Mesenchymal stem cell (in vitro differentiated cells and primary cell): ENCODE data around the gene TULP3.
A peak's percentile ranks its signal among the peaks of the same experiment; 100 is the strongest.

Experiments
- DNase-seq: peaks from one replicate; pipeline ENCODE4 v3.0.0-alpha.2; 2013
- H2AFZ ChIP-seq: one replicate; pipeline ENCODE4 v1.6.1; 2013; ENCODE audit warnings: low read depth, mild to moderate bottlenecking, control low read depth, inconsistent platforms, low read length, moderate library complexity
- H2AK5ac ChIP-seq: 2 replicates; pipeline ENCODE4 v1.6.1; 2013; ENCODE audit warnings: low read length, moderate library complexity, mild to moderate bottlenecking, inconsistent platforms; ENCODE audit not compliant: severe bottlenecking
- H2BK120ac ChIP-seq: one replicate; pipeline ENCODE4 v1.6.1; 2013; ENCODE audit warnings: low read depth, mild to moderate bottlenecking, inconsistent platforms, low read length, moderate library complexity
- H2BK12ac ChIP-seq, 2 experiments: one replicate each; pipeline ENCODE4 v1.6.1; 2013; ENCODE audit warnings: inconsistent platforms in 2 of 2, low read length in 2 of 2, mild to moderate bottlenecking in 2 of 2, moderate library complexity in 2 of 2, control low read depth in 1 of 2
- H2BK15ac ChIP-seq: one replicate; pipeline ENCODE4 v1.6.1; 2013; ENCODE audit warnings: mild to moderate bottlenecking, low read depth, inconsistent platforms; ENCODE audit not compliant: poor library complexity, severe bottlenecking
- H2BK5ac ChIP-seq: 2 replicates; pipeline ENCODE4 v1.6.1; 2013; ENCODE audit warnings: low read depth, mild to moderate bottlenecking, low read length, control low read depth, inconsistent platforms; ENCODE audit not compliant: poor library complexity, severe bottlenecking
- H3K14ac ChIP-seq, 2 experiments: one replicate each; pipeline ENCODE4 v1.6.1; 2013; ENCODE audit warnings: inconsistent platforms in 2 of 2, low read length in 2 of 2, control low read depth in 1 of 2, mild to moderate bottlenecking in 1 of 2, moderate library complexity in 1 of 2
- H3K18ac ChIP-seq, 2 experiments: one replicate each; pipeline ENCODE4 v1.6.1; 2013; ENCODE audit warnings: inconsistent platforms in 2 of 2, low read length in 2 of 2, control low read depth in 1 of 2, low read depth in 1 of 2, mild to moderate bottlenecking in 1 of 2
- H3K23ac ChIP-seq, 2 experiments: one replicate each; pipeline ENCODE4 v1.6.1; 2013; ENCODE audit warnings: inconsistent platforms in 2 of 2, low read length in 2 of 2, mild to moderate bottlenecking in 2 of 2, moderate library complexity in 2 of 2, control low read depth in 1 of 2
- H3K27ac ChIP-seq: 2 replicates; pipeline ENCODE4 v1.5.1; 2013; ENCODE audit warnings: mild to moderate bottlenecking, moderate library complexity, low read length, control low read depth, inconsistent platforms; ENCODE audit not compliant: poor library complexity, severe bottlenecking
- H3K27me3 ChIP-seq, 2 experiments: 2 replicates each; pipeline versions ENCODE4 v1.6.1 to v1.7.0; 2013; ENCODE audit warnings: low read length in 2 of 2, mild to moderate bottlenecking in 2 of 2, moderate library complexity in 2 of 2, control low read depth in 1 of 2, inconsistent platforms in 1 of 2; ENCODE audit not compliant: control insufficient read depth in 1 of 2, insufficient read depth in 1 of 2
- H3K36me3 ChIP-seq, 2 experiments: 2 replicates each; pipeline versions ENCODE4 v1.6.1 to v1.7.0; 2013; ENCODE audit warnings: low read length in 2 of 2, control low read depth in 1 of 2, inconsistent platforms in 1 of 2, low read depth in 1 of 2, mild to moderate bottlenecking in 1 of 2; ENCODE audit not compliant: insufficient read depth in 2 of 2, control insufficient read depth in 1 of 2
- H3K4ac ChIP-seq, 2 experiments: one replicate each; pipeline ENCODE4 v1.6.1; 2013; ENCODE audit warnings: inconsistent platforms in 2 of 2, low read length in 2 of 2, mild to moderate bottlenecking in 2 of 2, moderate library complexity in 2 of 2, control low read depth in 1 of 2, low read depth in 1 of 2
- H3K4me1 ChIP-seq: 2 replicates; pipeline ENCODE4 v1.6.1; 2013; ENCODE audit warnings: low read depth, low read length, control low read depth; ENCODE audit not compliant: control insufficient read depth, insufficient read depth
- H3K4me2 ChIP-seq: 2 replicates; pipeline ENCODE4 v1.6.1; 2013; ENCODE audit warnings: low read length, mild to moderate bottlenecking, inconsistent platforms; ENCODE audit not compliant: poor library complexity, severe bottlenecking
- H3K4me3 ChIP-seq, 2 experiments: 2 replicates each; pipeline versions ENCODE4 v1.5.1 to v1.7.0; 2013; ENCODE audit warnings: low read length in 2 of 2, mild to moderate bottlenecking in 2 of 2, control low read depth in 1 of 2, low read depth in 1 of 2; ENCODE audit not compliant: insufficient read depth in 1 of 2
- H3K79me1 ChIP-seq: replicated peaks from 2 replicates; pipeline ENCODE4 v1.6.1; 2013; ENCODE audit warnings: mild to moderate bottlenecking, control low read depth, low read length, inconsistent platforms; ENCODE audit not compliant: poor library complexity, severe bottlenecking
- H3K9ac ChIP-seq: 2 replicates; pipeline ENCODE4 v1.7.0; 2013; ENCODE audit warnings: mild to moderate bottlenecking, low read length, moderate library complexity
- H3K9me3 ChIP-seq: 2 replicates; pipeline ENCODE4 v1.7.0; 2013; ENCODE audit warnings: mild to moderate bottlenecking, low read length; ENCODE audit not compliant: control insufficient read depth
- H4K8ac ChIP-seq: one replicate; pipeline ENCODE4 v1.6.1; 2013; ENCODE audit warnings: inconsistent platforms, mild to moderate bottlenecking, low read length, moderate library complexity
- H4K91ac ChIP-seq: one replicate; pipeline ENCODE4 v1.6.1; 2013; ENCODE audit warnings: mild to moderate bottlenecking, low read length, inconsistent platforms
- WGBS: methylation state at CpG from one replicate; pipeline ENCODE4 v1.1.7; 2013; ENCODE audit warnings: mixed read lengths; 5-methylcytosine and 5-hydroxymethylcytosine counted together

The TULP3 gene

DNA sequence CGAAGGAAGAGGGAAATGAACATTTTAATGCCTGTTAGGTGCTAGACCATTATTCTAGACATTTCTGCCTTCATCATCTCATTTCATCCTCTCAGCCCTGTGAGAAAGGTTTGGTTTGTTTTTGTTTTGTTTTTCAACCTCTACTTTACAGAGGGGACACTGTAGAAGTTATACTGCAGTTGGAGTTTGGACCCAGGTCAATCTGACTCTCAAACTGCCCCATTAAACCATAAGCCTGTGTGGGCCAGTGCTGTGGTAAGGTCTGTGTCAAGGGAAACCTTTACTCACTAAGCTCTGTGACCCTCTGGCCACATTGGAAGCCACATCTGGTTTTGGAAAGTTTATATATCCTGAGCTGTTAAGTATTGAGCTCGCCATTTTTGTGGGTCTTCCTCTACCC, 77.0 kb downstream of the TULP3 start:
- Histone ChIP-seq H2BK120ac (no peak overlapping the region), H2AK5ac (no peak overlapping the region), H3K27ac (no peak overlapping the region), H3K23ac (no peak overlapping the region), H3K4me3 (no peak overlapping the region), H2AFZ (no peak overlapping the region), H4K8ac (peak overlapping the region; percentile 43), H2BK15ac (no peak overlapping the region), H2BK5ac (no peak overlapping the region), H3K36me3 (peaks cover 0 to 10% of the 10 kb centered on the region in 2 experiments), H3K4ac (no peak overlapping the region), H3K14ac (no peak overlapping the region), H3K4me2 (no peak overlapping the region), H3K4me1 (peaks cover 20% of the 10 kb centered on the region), H3K9ac (no peak overlapping the region), H3K27me3 (no peaks in the 10 kb centered on the region), H3K79me1 (peaks cover 32% of the 10 kb centered on the region), H2BK12ac (no peak overlapping the region), H3K18ac (no peak overlapping the region), H4K91ac (no peak overlapping the region), H3K9me3 (no peaks in the 10 kb centered on the region)
- DNase-seq: no peak
- 100% methylated on average over 1 of the region's 2 CpGs for WGBS

DNA sequence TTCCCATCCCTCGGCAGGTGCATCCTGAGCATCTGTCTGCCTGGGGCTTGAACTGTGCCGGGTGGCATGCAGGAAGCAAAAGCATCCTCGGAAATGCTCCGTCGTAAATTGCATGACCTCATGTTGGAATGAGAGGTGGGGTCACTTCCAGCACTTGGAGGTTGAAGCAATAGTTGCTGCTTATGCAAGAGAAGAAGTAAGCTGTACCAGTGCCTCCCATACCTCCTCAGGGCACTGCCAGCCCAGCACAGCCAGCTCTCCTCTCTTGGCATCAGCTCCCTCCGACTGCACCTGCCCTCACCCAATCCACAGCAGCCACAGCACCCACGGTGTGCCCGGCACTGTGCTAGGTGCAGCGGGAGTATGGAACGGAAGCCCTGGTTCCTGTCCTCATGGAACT, 80.1 kb downstream of the TULP3 start:
- H2AFZ ChIP-seq: no peak overlapping the region
- no peak overlapping the region for H2BK12ac ChIP-seq
- no peak overlapping the region for H3K27ac ChIP-seq
- H3K4ac ChIP-seq: no peak overlapping the region
- H3K4me3 ChIP-seq: no peak overlapping the region
- no peak overlapping the region for H3K23ac ChIP-seq
- H3K18ac ChIP-seq: peak overlapping the region in 1 of 2 experiments; percentile 7
- peaks cover 10% of the 10 kb centered on the region for H3K4me1 ChIP-seq
- peak overlapping the region; percentile 10 for H4K8ac ChIP-seq
- no peak overlapping the region for H2BK15ac ChIP-seq
- peak overlapping the region in 1 of 2 experiments; percentile 19 for H3K14ac ChIP-seq
- peaks cover 39% of the 10 kb centered on the region for H3K79me1 ChIP-seq
- no peaks in the 10 kb centered on the region for H3K27me3 ChIP-seq
- H3K9ac ChIP-seq: no peak overlapping the region
- no peak overlapping the region for H3K4me2 ChIP-seq
- H4K91ac ChIP-seq: peak overlapping the region; percentile 43
- peaks cover 0 to 15% of the 10 kb centered on the region in 2 experiments for H3K36me3 ChIP-seq
- no peaks in the 10 kb centered on the region for H3K9me3 ChIP-seq
- no peak overlapping the region for H2BK5ac ChIP-seq
- WGBS: 60% methylated on average over 10 of the region's 10 CpGs
- no peak overlapping the region for H2AK5ac ChIP-seq
- peak; percentile 43 for DNase-seq
- no peak overlapping the region for H2BK120ac ChIP-seq

DNA sequence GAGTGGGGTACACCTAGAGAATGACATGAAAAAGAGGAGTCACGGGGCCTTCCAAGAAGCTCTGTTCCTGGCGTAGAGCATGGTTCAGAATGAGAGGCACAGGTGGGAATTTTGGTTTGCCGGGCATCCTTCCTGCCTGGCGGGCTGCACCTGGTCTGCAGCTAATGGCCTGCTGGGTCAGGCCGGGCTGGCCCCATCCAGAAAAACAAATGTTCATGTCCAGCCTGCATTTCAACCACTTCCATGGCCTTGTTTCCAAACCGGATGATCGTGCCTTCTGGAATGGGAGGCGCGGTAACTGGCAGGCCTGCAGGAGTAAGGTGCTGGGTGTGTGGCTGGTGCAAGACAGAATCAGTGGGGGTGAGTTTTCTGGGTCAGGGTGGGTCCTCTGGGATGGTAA, 82.9 kb downstream of the TULP3 start:
- H2AK5ac ChIP-seq: no peak overlapping the region
- peaks cover 10% of the 10 kb centered on the region for H3K4me1 ChIP-seq
- no peak overlapping the region for H2BK15ac ChIP-seq
- H2BK120ac ChIP-seq: no peak overlapping the region
- no peak overlapping the region for H3K4me3 ChIP-seq
- H3K4me2 ChIP-seq: no peak overlapping the region
- no peak overlapping the region for H3K9ac ChIP-seq
- H4K91ac ChIP-seq: no peak overlapping the region
- WGBS: 97% methylated on average over 9 of the region's 9 CpGs
- H2BK5ac ChIP-seq: no peak overlapping the region
- H3K27me3 ChIP-seq: no peaks in the 10 kb centered on the region
- H3K36me3 ChIP-seq: peaks cover 0 to 17% of the 10 kb centered on the region in 2 experiments
- H2BK12ac ChIP-seq: no peak overlapping the region
- H3K14ac ChIP-seq: no peak overlapping the region
- no peak for DNase-seq
- no peak overlapping the region for H4K8ac ChIP-seq
- H3K9me3 ChIP-seq: no peaks in the 10 kb centered on the region
- H3K18ac ChIP-seq: no peak overlapping the region
- H3K23ac ChIP-seq: peak overlapping the region in 1 of 2 experiments; percentile 14
- H3K4ac ChIP-seq: no peak overlapping the region
- no peak overlapping the region for H2AFZ ChIP-seq
- H3K27ac ChIP-seq: no peak overlapping the region
- peaks cover 51% of the 10 kb centered on the region for H3K79me1 ChIP-seq

DNA sequence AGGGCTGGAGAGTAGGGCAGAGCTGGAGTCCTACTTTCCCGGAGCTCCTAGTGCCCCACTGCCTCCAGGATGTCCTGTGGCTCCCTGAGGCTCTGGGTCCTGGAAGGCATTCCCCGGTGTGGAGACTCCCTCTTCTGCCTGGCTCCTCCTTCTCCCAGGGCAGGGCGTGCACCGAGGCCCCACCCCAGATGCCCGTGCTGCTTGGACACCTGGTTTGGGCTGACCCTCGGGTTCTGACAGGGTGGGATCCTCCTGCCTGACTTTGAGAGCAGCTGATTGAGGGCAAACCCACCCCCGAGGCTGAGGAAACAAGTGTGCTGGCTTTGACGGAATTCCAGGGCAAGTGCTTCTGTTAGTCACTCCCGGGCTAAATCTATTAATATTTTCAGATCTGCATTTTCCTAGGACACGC, 83.9 kb downstream of the TULP3 start:
- Histone ChIP-seq H3K27me3 (no peaks in the 10 kb centered on the region), H2AFZ (no peak overlapping the region)

More for the DNA sequence above, 83.9 kb downstream of the TULP3 start:
- Histone ChIP-seq H3K14ac (peak overlapping the region in 1 of 2 experiments; percentile 66), H3K4ac (no peak overlapping the region), H3K4me2 (no peak overlapping the region), H2BK12ac (no peak overlapping the region), H4K8ac (no peak overlapping the region), H2BK5ac (no peak overlapping the region), H3K4me1 (peaks cover 10% of the 10 kb centered on the region), H3K79me1 (peaks cover 43% of the 10 kb centered on the region), H2AK5ac (no peak overlapping the region), H3K4me3 (peak overlapping the region; percentile 21 to 47), H3K9ac (no peak overlapping the region), H2BK15ac (no peak overlapping the region), H3K27ac (no peak overlapping the region), H4K91ac (no peak overlapping the region), H3K23ac (peak overlapping the region in 1 of 2 experiments; percentile 15), H3K9me3 (no peaks in the 10 kb centered on the region), H2BK120ac (no peak overlapping the region), H3K18ac (no peak overlapping the region), H3K36me3 (peaks cover 3 to 17% of the 10 kb centered on the region in 2 experiments)
- peak; percentile 27 for DNase-seq
- WGBS: 57% methylated on average over 8 of the region's 10 CpGs
